Measurements from ENCODE around the gene MEF2A.

The MEF2A gene

GRCh38 chr15:99584081-99584600 is 18.4 kb downstream of the MEF2A start:
- TF ChIP-seq TAF1 (IDR thresholded peaks at IDR 0.05; ENCODE audit: borderline replicate concordance, insufficient read depth, low read length) = no peak
- no peak for TF ChIP-seq FOXP2 (optimal IDR thresholded peaks at IDR 0.05; ENCODE audit: borderline replicate concordance, extremely low read depth, extremely low read length, insufficient read depth)
- TF ChIP-seq, protein P1, sequence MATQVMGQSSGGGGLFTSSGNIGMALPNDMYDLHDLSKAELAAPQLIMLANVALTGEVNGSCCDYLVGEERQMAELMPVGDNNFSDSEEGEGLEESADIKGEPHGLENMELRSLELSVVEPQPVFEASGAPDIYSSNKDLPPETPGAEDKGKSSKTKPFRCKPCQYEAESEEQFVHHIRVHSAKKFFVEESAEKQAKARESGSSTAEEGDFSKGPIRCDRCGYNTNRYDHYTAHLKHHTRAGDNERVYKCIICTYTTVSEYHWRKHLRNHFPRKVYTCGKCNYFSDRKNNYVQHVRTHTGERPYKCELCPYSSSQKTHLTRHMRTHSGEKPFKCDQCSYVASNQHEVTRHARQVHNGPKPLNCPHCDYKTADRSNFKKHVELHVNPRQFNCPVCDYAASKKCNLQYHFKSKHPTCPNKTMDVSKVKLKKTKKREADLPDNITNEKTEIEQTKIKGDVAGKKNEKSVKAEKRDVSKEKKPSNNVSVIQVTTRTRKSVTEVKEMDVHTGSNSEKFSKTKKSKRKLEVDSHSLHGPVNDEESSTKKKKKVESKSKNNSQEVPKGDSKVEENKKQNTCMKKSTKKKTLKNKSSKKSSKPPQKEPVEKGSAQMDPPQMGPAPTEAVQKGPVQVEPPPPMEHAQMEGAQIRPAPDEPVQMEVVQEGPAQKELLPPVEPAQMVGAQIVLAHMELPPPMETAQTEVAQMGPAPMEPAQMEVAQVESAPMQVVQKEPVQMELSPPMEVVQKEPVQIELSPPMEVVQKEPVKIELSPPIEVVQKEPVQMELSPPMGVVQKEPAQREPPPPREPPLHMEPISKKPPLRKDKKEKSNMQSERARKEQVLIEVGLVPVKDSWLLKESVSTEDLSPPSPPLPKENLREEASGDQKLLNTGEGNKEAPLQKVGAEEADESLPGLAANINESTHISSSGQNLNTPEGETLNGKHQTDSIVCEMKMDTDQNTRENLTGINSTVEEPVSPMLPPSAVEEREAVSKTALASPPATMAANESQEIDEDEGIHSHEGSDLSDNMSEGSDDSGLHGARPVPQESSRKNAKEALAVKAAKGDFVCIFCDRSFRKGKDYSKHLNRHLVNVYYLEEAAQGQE (IDR thresholded peaks at IDR 0.05; ENCODE audit: insufficient read depth in 1 of 2, low read depth in 2 of 2, low read length in 2 of 2) = no peak
- no peak for TF ChIP-seq POLR2AphosphoS5 (IDR thresholded peaks at IDR 0.05; ENCODE audit: low read depth, low read length)

- TF ChIP-seq FOXP2 (optimal IDR thresholded peaks at IDR 0.05; ENCODE audit: borderline replicate concordance, extremely low read depth, extremely low read length, insufficient read depth) (no peak), POLR2AphosphoS5 (IDR thresholded peaks at IDR 0.05; ENCODE audit: low read depth, low read length) (no peak), SIN3A (IDR thresholded peaks at IDR 0.05; ENCODE audit: borderline replicate concordance, insufficient read depth, low read length) (no peak), TAF1 (IDR thresholded peaks at IDR 0.05; ENCODE audit: borderline replicate concordance, insufficient read depth, low read length) (no peak)
- TF ChIP-seq, protein P1 (IDR thresholded peaks at IDR 0.05; ENCODE audit: insufficient read depth in 1 of 2, low read depth in 2 of 2, low read length in 2 of 2) = no peak
Measured at GRCh38 chr15:99586121-99586520, 20.3 kb downstream of the MEF2A start.

DNA sequence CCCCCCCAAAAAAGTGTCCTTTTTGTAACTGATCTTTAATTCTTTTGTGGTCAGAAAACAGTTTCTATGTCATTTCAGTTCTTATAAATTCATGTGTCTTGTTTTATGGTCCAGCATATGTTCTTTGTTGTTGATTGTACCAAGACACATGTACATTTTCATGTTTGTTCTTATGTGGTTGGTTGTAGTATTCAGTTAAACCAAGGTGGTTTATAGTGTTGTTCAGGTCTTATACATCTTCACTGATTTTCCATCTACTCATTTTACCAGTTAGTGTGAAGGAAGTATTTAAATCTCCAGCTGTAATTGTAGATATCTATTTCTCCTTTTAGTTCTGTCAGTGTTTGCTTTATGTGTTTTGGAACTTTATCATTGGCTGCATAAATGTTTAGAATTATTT is 24.0 kb downstream of the MEF2A start:
- TF ChIP-seq TAF1 (IDR thresholded peaks at IDR 0.05; ENCODE audit: borderline replicate concordance, insufficient read depth, low read length) (no peak), POLR2AphosphoS5 (IDR thresholded peaks at IDR 0.05; ENCODE audit: low read depth, low read length) (no peak), SIN3A (IDR thresholded peaks at IDR 0.05; ENCODE audit: borderline replicate concordance, insufficient read depth, low read length) (no peak), FOXP2 (optimal IDR thresholded peaks at IDR 0.05; ENCODE audit: borderline replicate concordance, extremely low read depth, extremely low read length, insufficient read depth) (no peak)
- TF ChIP-seq, protein P1 (IDR thresholded peaks at IDR 0.05; ENCODE audit: insufficient read depth in 1 of 2, low read depth in 2 of 2, low read length in 2 of 2) = no peak

DNA sequence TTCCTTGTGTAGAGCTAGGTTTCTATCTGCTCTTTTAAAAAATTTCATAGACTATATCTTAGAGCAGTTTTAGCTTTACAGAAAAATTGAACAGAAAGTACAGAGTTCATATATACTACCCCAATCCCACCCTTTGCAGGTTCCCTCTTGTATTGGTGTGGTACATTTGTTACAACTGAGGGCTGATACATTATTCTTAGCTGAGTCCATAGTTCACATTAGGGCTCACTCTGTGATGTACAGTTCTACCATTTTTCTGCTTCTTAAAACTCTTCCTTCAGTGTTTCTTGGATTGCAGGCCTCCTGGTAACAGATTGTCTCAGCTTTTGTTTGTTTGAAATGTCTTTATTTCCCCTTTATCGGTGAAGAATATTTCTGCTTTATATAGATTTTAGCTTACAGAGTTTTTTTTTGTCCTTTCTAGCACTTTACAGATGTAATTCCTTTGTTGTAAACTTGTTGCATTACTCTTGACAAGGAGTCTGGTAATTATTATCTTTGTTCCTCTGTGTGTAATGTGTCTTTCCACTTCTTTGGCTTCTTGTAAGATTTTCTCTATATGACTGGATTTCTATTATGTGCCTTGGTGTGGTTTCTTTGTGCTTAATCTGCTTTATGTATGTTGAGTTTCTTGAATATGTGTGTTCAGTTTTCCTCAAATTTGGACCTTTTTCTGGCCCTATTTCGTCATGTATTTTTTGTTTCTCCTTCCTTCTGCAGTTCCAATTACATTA is 25.3 kb downstream of the MEF2A start:
- no peak for TF ChIP-seq SIN3A (IDR thresholded peaks at IDR 0.05; ENCODE audit: borderline replicate concordance, insufficient read depth, low read length)
- no peak for TF ChIP-seq TAF1 (IDR thresholded peaks at IDR 0.05; ENCODE audit: borderline replicate concordance, insufficient read depth, low read length)

DNA sequence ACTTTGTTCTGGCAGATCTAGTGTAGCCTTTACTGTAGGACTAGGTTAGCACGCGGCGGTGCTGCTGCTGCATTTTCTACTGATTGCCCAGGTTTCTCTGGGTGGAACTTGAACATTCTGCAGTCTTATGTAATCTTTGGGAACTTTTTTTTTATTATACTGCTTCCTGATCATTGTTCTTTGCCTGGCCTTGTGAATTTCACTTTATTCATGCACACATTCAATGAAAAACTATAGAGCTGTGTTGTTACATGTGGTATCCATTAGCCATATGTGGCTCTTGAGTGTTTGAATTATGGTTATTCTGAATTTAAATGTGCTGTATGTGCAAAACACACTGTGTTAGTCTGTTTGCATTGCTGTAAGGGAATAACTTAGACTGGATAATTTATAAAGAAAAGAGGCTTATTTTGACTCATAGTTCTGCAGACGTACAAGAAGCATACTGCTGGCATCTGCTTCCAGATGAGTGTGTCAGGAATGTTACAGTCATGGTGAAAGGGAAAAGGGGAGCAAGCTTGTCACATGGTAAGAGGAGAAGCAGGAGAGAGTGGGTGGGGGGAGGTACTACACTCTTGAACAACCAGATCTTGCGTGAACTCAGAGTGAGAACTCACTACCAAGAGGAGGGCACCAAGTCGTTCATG is 26.5 kb downstream of the MEF2A start:
- TF ChIP-seq SIN3A (IDR thresholded peaks at IDR 0.05; ENCODE audit: borderline replicate concordance, insufficient read depth, low read length) = no peak
- TF ChIP-seq FOXP2 (optimal IDR thresholded peaks at IDR 0.05; ENCODE audit: borderline replicate concordance, extremely low read depth, extremely low read length, insufficient read depth) = no peak
- no peak for TF ChIP-seq POLR2AphosphoS5 (IDR thresholded peaks at IDR 0.05; ENCODE audit: low read depth, low read length)
- TF ChIP-seq, protein P1 (IDR thresholded peaks at IDR 0.05; ENCODE audit: insufficient read depth in 1 of 2, low read depth in 2 of 2, low read length in 2 of 2) = no peak
- no peak for TF ChIP-seq TAF1 (IDR thresholded peaks at IDR 0.05; ENCODE audit: borderline replicate concordance, insufficient read depth, low read length)
